ENCODE results near the gene ASGR1.

ASGR1 gene

GRCh38 chr17:7216242-7217112 lies 37.3 kb upstream of the ASGR1 start:
- no peak for DNase-seq

GRCh38 chr17:7215652-7216180 lies 36.5 kb upstream of the ASGR1 start:
- no peak for DNase-seq

GRCh38 chr17:7215136-7215638 lies 36.0 kb upstream of the ASGR1 start:
- DNase-seq: no peak

GRCh38 chr17:7214300-7215135 lies 35.3 kb upstream of the ASGR1 start:
- peak; percentile 97 to 99 (median 98) for DNase-seq

- DNase-seq: peak; percentile 58 to 78 (median 75)
Observed at GRCh38 chr17:7213895-7214299, 34.7 kb upstream of the ASGR1 start.

GRCh38 chr17:7211491-7212273 lies 32.5 kb upstream of the ASGR1 start:
- DNase-seq: no peak

GRCh38 chr17:7208754-7209460 lies 29.7 kb upstream of the ASGR1 start:
- no peak for DNase-seq

- no peak for DNase-seq
Observed at GRCh38 chr17:7208027-7208571, 28.9 kb upstream of the ASGR1 start.

- DNase-seq: no peak
Observed at GRCh38 chr17:7207120-7208001, 28.2 kb upstream of the ASGR1 start.

- DNase-seq: no peak
Observed at GRCh38 chr17:7205561-7205960, 26.4 kb upstream of the ASGR1 start.

GRCh38 chr17:7204828-7205461 lies 25.8 kb upstream of the ASGR1 start:
- DNase-seq: peak; percentile 94 to 97 (median 95)

- DNase-seq: peak in 1 of 5 donors; percentile 33
Observed at GRCh38 chr17:7204336-7204735, 25.2 kb upstream of the ASGR1 start.

GRCh38 chr17:7203391-7203790 lies 24.2 kb upstream of the ASGR1 start:
- no peak for DNase-seq

- no peak for DNase-seq
Observed at GRCh38 chr17:7196651-7197401, 17.7 kb upstream of the ASGR1 start.

- DNase-seq: no peak
Observed at GRCh38 chr17:7195971-7196370, 16.8 kb upstream of the ASGR1 start.

GRCh38 chr17:7192271-7192937 lies 13.2 kb upstream of the ASGR1 start:
- no peak for DNase-seq

GRCh38 chr17:7191571-7192270 lies 12.6 kb upstream of the ASGR1 start:
- no peak for DNase-seq

- no peak for DNase-seq
Observed at GRCh38 chr17:7191069-7191468, 11.9 kb upstream of the ASGR1 start.
